DMS153 treated with DMSO at 0.1 percent for 48 hours (cell line): Measurements from ENCODE around the gene MYOC.
"Not testable (repeated sequence)": the region's sequence is repeated elsewhere in the genome, so short reads cannot be mapped to it uniquely, and the experiment has no call there.

Experiments
- DNase-seq: peaks from one replicate; lab custom pipeline; 2025; ENCODE audit not compliant: unreplicated experiment; lab: John Stamatoyannopoulos, UW

Gene MYOC

GRCh38 chr1:171653796-171654195 lies 1.3 kb upstream of the MYOC start:
- no peak for DNase-seq

GRCh38 chr1:171646249-171646560 lies 6.3 kb downstream of the MYOC start:
- DNase-seq, result no peak

- no peak for DNase-seq
These were observed 6.8 kb downstream of the MYOC start for GRCh38 chr1:171645553-171646248.

- DNase-seq, result peak; percentile 87
These were observed 7.5 kb downstream of the MYOC start for GRCh38 chr1:171644805-171645483.

GRCh38 chr1:171643156-171643555 lies 9.3 kb downstream of the MYOC start:
- DNase-seq, result no peak

- no peak for DNase-seq
These were observed 10.3 kb downstream of the MYOC start for GRCh38 chr1:171642197-171642596.

- DNase-seq, result no peak
These were observed 11.2 kb downstream of the MYOC start for GRCh38 chr1:171641076-171641864.

- no peak for DNase-seq
These were observed 12.3 kb downstream of the MYOC start for GRCh38 chr1:171640225-171640624.

GRCh38 chr1:171637928-171638576 lies 14.4 kb downstream of the MYOC start:
- DNase-seq, result no peak

GRCh38 chr1:171636141-171636540 lies 16.3 kb downstream of the MYOC start:
- no peak for DNase-seq

- no peak for DNase-seq
These were observed 16.8 kb downstream of the MYOC start for GRCh38 chr1:171635661-171636060.

- DNase-seq, result no peak
These were observed 24.3 kb downstream of the MYOC start for GRCh38 chr1:171628225-171628624.

GRCh38 chr1:171627020-171627419 lies 25.5 kb downstream of the MYOC start:
- DNase-seq, result no peak

GRCh38 chr1:171625225-171625624 lies 27.3 kb downstream of the MYOC start:
- DNase-seq, result no peak

- DNase-seq, result no peak
These were observed 28.7 kb downstream of the MYOC start for GRCh38 chr1:171623651-171624331.

- DNase-seq, result no peak
These were observed 30.4 kb downstream of the MYOC start, which contains the start of gene MYOCOS for GRCh38 chr1:171622152-171622462. Gene MYOCOS (plus strand): TSS chr1:171622243. CDS start chr1:171623884, 1,641 bp downstream.

- DNase-seq, result no peak
These were observed 35.9 kb downstream of the MYOC start for GRCh38 chr1:171616586-171616985.

GRCh38 chr1:171615122-171615906 lies 37.2 kb downstream of the MYOC start:
- not testable (repeated sequence) for DNase-seq

GRCh38 chr1:171613282-171613681 lies 39.2 kb downstream of the MYOC start:
- DNase-seq, result no peak

GRCh38 chr1:171611306-171611705 lies 41.2 kb downstream of the MYOC start:
- no peak for DNase-seq
